Loucy (cell line): ENCODE results near the gene ZCCHC3.

Experiments
- H2AFZ ChIP-seq: fragments of 200-600 bp; sonication (generic); 2 replicates; pipeline ENCODE4 v1.6.0; 2016; ENCODE audit warnings: antibody characterized with exemption, mild to moderate bottlenecking, low read length, moderate library complexity
- H3F3A ChIP-seq: fragments of 200-600 bp; 2 replicates; pipeline ENCODE4 v1.6.0; 2016; ENCODE audit warnings: antibody characterized with exemption, low read depth, mild to moderate bottlenecking
- H3K27me3 ChIP-seq: fragments of 200-600 bp; sonication (generic); 2 replicates; pipeline ENCODE4 v1.6.1; 2014; ENCODE audit warnings: low read length, mild to moderate bottlenecking; ENCODE audit not compliant: insufficient read depth, poor library complexity, severe bottlenecking
- H3K36me3 ChIP-seq: fragments of 200-600 bp; sonication (generic); 2 replicates; pipeline ENCODE4 v1.6.1; 2016; ENCODE audit warnings: low read length; ENCODE audit not compliant: insufficient read depth
- H3K4me1 ChIP-seq: fragments of 200-600 bp; sonication (generic); 2 replicates; pipeline ENCODE4 v1.5.1; 2014; ENCODE audit warnings: low read length, mild to moderate bottlenecking; ENCODE audit not compliant: insufficient read depth, poor library complexity, severe bottlenecking
- H3K4me2 ChIP-seq: fragments of 200-600 bp; sonication (generic); 2 replicates; pipeline ENCODE4 v1.6.0; 2014; ENCODE audit warnings: antibody characterized with exemption, low read length, low read depth, mild to moderate bottlenecking; ENCODE audit not compliant: poor library complexity, severe bottlenecking
- H3K4me3 ChIP-seq: fragments of 200-600 bp; sonication (generic); 2 replicates; pipeline ENCODE4 v1.5.1; 2014; ENCODE audit warnings: low read length, mild to moderate bottlenecking, mixed read lengths; ENCODE audit not compliant: poor library complexity, severe bottlenecking
- H3K79me2 ChIP-seq: fragments of 200-600 bp; sonication (generic); 2 replicates; pipeline ENCODE4 v1.6.1; 2014; ENCODE audit warnings: low read length; ENCODE audit not compliant: insufficient read depth
- H3K9ac ChIP-seq: fragments of 200-600 bp; sonication (generic); 2 replicates; pipeline ENCODE4 v1.6.0; 2014; ENCODE audit warnings: mild to moderate bottlenecking, low read depth, low read length, moderate library complexity; ENCODE audit not compliant: poor library complexity, severe bottlenecking
- H3K9me2 ChIP-seq: fragments of 200-600 bp; sonication (generic); replicated peaks from 2 replicates; pipeline ENCODE4 v1.6.1; 2016; ENCODE audit warnings: low read depth, low read length, mixed read lengths
- H3K9me3 ChIP-seq: fragments of 200-600 bp; sonication (generic); 2 replicates; pipeline ENCODE4 v1.6.1; 2014; ENCODE audit warnings: mild to moderate bottlenecking, antibody characterized with exemption, low read length, low read depth; ENCODE audit not compliant: insufficient read depth
- H4K20me1 ChIP-seq: fragments of 200-600 bp; sonication (generic); 2 replicates; pipeline ENCODE4 v1.6.0; 2014; ENCODE audit warnings: antibody characterized with exemption, low read length, mild to moderate bottlenecking; ENCODE audit not compliant: insufficient read depth, poor library complexity, severe bottlenecking
- CTCF ChIP-seq: fragments of 200-600 bp; sonication (generic); conservative IDR thresholded peaks from 2 replicates; pipeline ENCODE4 v1.5.1; 2014; ENCODE audit warnings: mild to moderate bottlenecking, antibody characterized with exemption, low read length
- EZH2phosphoT487 ChIP-seq: fragments of 200-600 bp; IDR thresholded peaks from 2 replicates; pipeline ENCODE4 v1.6.1; 2018; ENCODE audit warnings: antibody characterized with exemption, mild to moderate bottlenecking, moderate library complexity, borderline replicate concordance

The ZCCHC3 gene

GRCh38 chr20:312866-313265 lies 15.5 kb downstream of the ZCCHC3 start:
- H3K9me2 ChIP-seq, result no peaks in the 10 kb centered on the region
- no peaks in the 10 kb centered on the region for H4K20me1 ChIP-seq
- H3K4me2 ChIP-seq, result no peak overlapping the region
- H3K9me3 ChIP-seq, result no peaks in the 10 kb centered on the region
- H3K4me3 ChIP-seq, result no peak overlapping the region
- H3F3A ChIP-seq, result 0 out of 2 replicates have a peak, but pooled peaks cover 3% of the 10 kb centered on the region
- no peak for TF ChIP-seq CTCF
- TF ChIP-seq EZH2phosphoT487, result no peak
- H3K79me2 ChIP-seq, result no peaks in the 10 kb centered on the region
- no peak overlapping the region for H2AFZ ChIP-seq
- H3K4me1 ChIP-seq, result peaks cover 23% of the 10 kb centered on the region
- H3K27me3 ChIP-seq, result no peaks in the 10 kb centered on the region
- no peaks in the 10 kb centered on the region for H3K36me3 ChIP-seq
- no peak overlapping the region for H3K9ac ChIP-seq

- Histone ChIP-seq H3K4me1 (peaks cover 23% of the 10 kb centered on the region), H3K9ac (no peak overlapping the region), H3K27me3 (no peaks in the 10 kb centered on the region), H3K36me3 (no peaks in the 10 kb centered on the region), H3K4me3 (no peak overlapping the region), H3K9me3 (no peaks in the 10 kb centered on the region), H3K4me2 (no peak overlapping the region), H3F3A (0 out of 2 replicates have a peak, but pooled peaks cover 3% of the 10 kb centered on the region), H3K9me2 (no peaks in the 10 kb centered on the region), H3K79me2 (no peaks in the 10 kb centered on the region), H2AFZ (no peak overlapping the region), H4K20me1 (no peaks in the 10 kb centered on the region)
- TF ChIP-seq CTCF, result no peak
- no peak for TF ChIP-seq EZH2phosphoT487
Measured at GRCh38 chr20:313402-313801, 16.0 kb downstream of the ZCCHC3 start.

GRCh38 chr20:313948-314347 lies 16.6 kb downstream of the ZCCHC3 start:
- Histone ChIP-seq H2AFZ (no peak overlapping the region), H3K4me3 (no peak overlapping the region), H4K20me1 (no peaks in the 10 kb centered on the region), H3K4me2 (no peak overlapping the region), H3K9me2 (no peaks in the 10 kb centered on the region), H3F3A (0 out of 2 replicates have a peak, but pooled peaks cover 3% of the 10 kb centered on the region), H3K4me1 (peaks cover 22% of the 10 kb centered on the region), H3K27me3 (no peaks in the 10 kb centered on the region), H3K79me2 (no peaks in the 10 kb centered on the region), H3K9me3 (no peaks in the 10 kb centered on the region), H3K36me3 (no peaks in the 10 kb centered on the region), H3K9ac (no peak overlapping the region)
- TF ChIP-seq EZH2phosphoT487, result no peak
- TF ChIP-seq CTCF, result no peak
